Measurements from ENCODE around the gene KPNA4.
"Not testable (repeated sequence)": the region's sequence is repeated elsewhere in the genome, so short reads cannot be mapped to it uniquely, and the experiment has no call there.

KPNA4 gene

GRCh38 chr3:160565442-160566403 is at the start of gene KPNA4:
Gene KPNA4, minus strand, starts transcription at chr3:160565571. Its CDS starts 289 bp downstream, at chr3:160565282.
- DNase-seq = peak; percentile 99

GRCh38 chr3:160613661-160614060 is 48.3 kb upstream of the KPNA4 start:
- DNase-seq = no peak

- DNase-seq = no peak
Measured at GRCh38 chr3:160612386-160613075, 47.2 kb upstream of the KPNA4 start.

- no peak for DNase-seq
Measured at GRCh38 chr3:160611141-160611540, 45.8 kb upstream of the KPNA4 start.

- DNase-seq = no peak
Measured at GRCh38 chr3:160608870-160609269, 43.5 kb upstream of the KPNA4 start.

- DNase-seq = no peak
Measured at GRCh38 chr3:160607826-160608225, 42.5 kb upstream of the KPNA4 start.

GRCh38 chr3:160605315-160605714 is 39.9 kb upstream of the KPNA4 start:
- DNase-seq = no peak

GRCh38 chr3:160603845-160604244 is 38.5 kb upstream of the KPNA4 start:
- not testable (repeated sequence) for DNase-seq

- DNase-seq = no peak
Measured at GRCh38 chr3:160602259-160602658, 36.9 kb upstream of the KPNA4 start.

GRCh38 chr3:160601288-160601687 is 35.9 kb upstream of the KPNA4 start:
- no peak for DNase-seq

- no peak for DNase-seq
Measured at GRCh38 chr3:160598865-160599264, 33.5 kb upstream of the KPNA4 start.

GRCh38 chr3:160588023-160588422 is 22.7 kb upstream of the KPNA4 start:
- DNase-seq = no peak

GRCh38 chr3:160587105-160587504 is 21.7 kb upstream of the KPNA4 start:
- no peak for DNase-seq

- DNase-seq = no peak
Measured at GRCh38 chr3:160586679-160587078, 21.3 kb upstream of the KPNA4 start.

GRCh38 chr3:160583451-160583850 is 18.1 kb upstream of the KPNA4 start:
- DNase-seq = no peak

- no peak for DNase-seq
Measured at GRCh38 chr3:160580938-160581337, 15.6 kb upstream of the KPNA4 start.

GRCh38 chr3:160577556-160578195 is 12.3 kb upstream of the KPNA4 start:
- peak; percentile 24 for DNase-seq

- no peak for DNase-seq
Measured at GRCh38 chr3:160577093-160577492, 11.7 kb upstream of the KPNA4 start.

- no peak for DNase-seq
Measured at GRCh38 chr3:160576621-160577020, 11.2 kb upstream of the KPNA4 start.

GRCh38 chr3:160575589-160575988 is 10.2 kb upstream of the KPNA4 start:
- DNase-seq = no peak

- DNase-seq = no peak
Measured at GRCh38 chr3:160574636-160575035, 9.3 kb upstream of the KPNA4 start.

- not testable (repeated sequence) for DNase-seq
Measured at GRCh38 chr3:160573955-160574525, 8.7 kb upstream of the KPNA4 start.

Data from hematopoietic multipotent progenitor cell treated with erythropoietin and hydrocortisone succinate and interleukin-3 and kit ligand, for 4 days (in vitro differentiated cells).